Activated T-helper 1 cell treated with anti-CD3 and anti-CD28 coated beads, Interleukin-12 subunit alpha, Interleukin-12 subunit beta, Interleukin-2, Interleukin-4 antibody, amounts not matched to agents 30 ng/mL and 10 ng/mL and 1 ng/mL, durations not matched to agents 14 hours and 24 hours and 36 hours (primary cell): ENCODE data around the gene NISCH. TPM values are rescaled to one million over a fixed set of nuclear protein-coding genes. Genes with fewer than 3 reads are reported as not detected.

Source experiments
- DNase-seq: peaks from one replicate; pipeline ENCODE4 v3.0.0; 2021; ENCODE audit warnings: low spot score
- H3K27ac Mint-ChIP-seq: one replicate; pipeline ENCODE4 v1.8.0; 2021; ENCODE audit warnings: mild to moderate bottlenecking, mixed read lengths
- H3K27me3 Mint-ChIP-seq: one replicate; pipeline ENCODE4 v1.8.0; 2022; ENCODE audit warnings: mild to moderate bottlenecking, moderate library complexity, mixed read lengths; ENCODE audit not compliant: insufficient read depth
- H3K36me3 Mint-ChIP-seq: one replicate; pipeline ENCODE4 v1.8.0; 2021; ENCODE audit warnings: low read depth, mixed read lengths
- H3K4me1 Mint-ChIP-seq: one replicate; pipeline ENCODE4 v1.8.0; 2021; ENCODE audit warnings: low read depth, mixed read lengths
- H3K4me3 Mint-ChIP-seq: one replicate; pipeline ENCODE4 v1.8.0; 2021; ENCODE audit warnings: mild to moderate bottlenecking, moderate library complexity, mixed read lengths
- H3K9me3 Mint-ChIP-seq: one replicate; pipeline ENCODE4 v1.8.0; 2021; ENCODE audit warnings: mixed read lengths
- intact Hi-C: fragments of 100-400 bp; cut with micrococcal nuclease; formaldehyde crosslinking; loops from one replicate; pipeline ENCODE4 v1.15.1; 2024
- total RNA-seq: library from RNA; stranded (reverse); gene quantifications from 2 replicates; pipeline ENCODE4 v1.2.3, GENCODE V29; 2022

The NISCH gene
- total RNA-seq, 1 donor from 2014 or later, result 74.2 TPM

DNA sequence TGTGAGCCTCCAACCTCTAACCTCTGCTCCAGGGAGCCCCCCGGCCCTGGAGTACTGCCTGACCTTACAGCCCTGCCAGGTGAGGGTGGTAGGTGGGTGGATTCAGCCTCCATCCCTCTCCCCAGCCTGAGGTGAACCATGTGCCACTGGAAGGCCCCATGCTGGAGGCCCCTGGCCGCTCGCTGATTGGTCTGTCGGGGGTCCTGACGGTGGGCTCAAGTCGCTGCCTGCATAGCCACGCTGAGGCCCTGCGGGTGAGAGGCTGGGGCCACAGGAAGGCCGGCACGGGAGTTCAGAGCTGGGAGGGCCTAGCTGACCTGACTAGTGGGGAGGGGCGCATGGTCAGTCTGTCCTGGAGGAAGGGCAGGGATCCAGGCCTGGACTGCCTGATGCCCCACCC, 59.2 kb downstream of the NISCH start:
- no peaks in the 10 kb centered on the region for H3K9me3 Mint-ChIP-seq
- no peak overlapping the region for H3K27ac Mint-ChIP-seq
- H3K4me3 Mint-ChIP-seq, result no peak overlapping the region
- no peak for DNase-seq
- intact Hi-C loops, result no loop called here
- H3K36me3 Mint-ChIP-seq, result no peaks in the 10 kb centered on the region
- no peaks in the 10 kb centered on the region for H3K27me3 Mint-ChIP-seq
- H3K4me1 Mint-ChIP-seq, result no peaks in the 10 kb centered on the region

DNA sequence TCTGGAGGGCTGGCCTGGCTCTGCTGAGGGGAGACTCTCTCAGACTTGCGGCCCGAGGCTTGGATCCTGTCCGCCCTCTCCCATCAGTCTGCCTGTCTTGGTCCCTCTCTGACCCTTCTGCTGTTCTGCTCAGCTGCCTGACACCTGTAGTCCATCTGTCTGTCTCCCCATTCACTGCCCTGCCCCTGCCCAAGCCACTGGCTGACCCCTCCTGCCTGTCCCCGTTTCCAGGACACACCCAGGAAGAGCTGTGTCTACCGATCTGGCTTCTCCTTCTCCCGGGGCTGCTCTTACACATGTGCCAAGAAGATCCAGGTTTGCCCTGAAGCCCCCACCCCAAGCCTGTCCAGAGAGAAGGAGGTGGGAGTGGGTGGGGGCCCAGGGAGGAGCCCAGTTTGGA, 59.8 kb downstream of the NISCH start:
- Mint-ChIP-seq H3K4me3 (no peak overlapping the region), H3K9me3 (no peaks in the 10 kb centered on the region), H3K4me1 (no peaks in the 10 kb centered on the region), H3K27me3 (no peaks in the 10 kb centered on the region), H3K36me3 (no peaks in the 10 kb centered on the region), H3K27ac (no peak overlapping the region)
- DNase-seq, result no peak
- intact Hi-C loops, result no loop called here

DNA sequence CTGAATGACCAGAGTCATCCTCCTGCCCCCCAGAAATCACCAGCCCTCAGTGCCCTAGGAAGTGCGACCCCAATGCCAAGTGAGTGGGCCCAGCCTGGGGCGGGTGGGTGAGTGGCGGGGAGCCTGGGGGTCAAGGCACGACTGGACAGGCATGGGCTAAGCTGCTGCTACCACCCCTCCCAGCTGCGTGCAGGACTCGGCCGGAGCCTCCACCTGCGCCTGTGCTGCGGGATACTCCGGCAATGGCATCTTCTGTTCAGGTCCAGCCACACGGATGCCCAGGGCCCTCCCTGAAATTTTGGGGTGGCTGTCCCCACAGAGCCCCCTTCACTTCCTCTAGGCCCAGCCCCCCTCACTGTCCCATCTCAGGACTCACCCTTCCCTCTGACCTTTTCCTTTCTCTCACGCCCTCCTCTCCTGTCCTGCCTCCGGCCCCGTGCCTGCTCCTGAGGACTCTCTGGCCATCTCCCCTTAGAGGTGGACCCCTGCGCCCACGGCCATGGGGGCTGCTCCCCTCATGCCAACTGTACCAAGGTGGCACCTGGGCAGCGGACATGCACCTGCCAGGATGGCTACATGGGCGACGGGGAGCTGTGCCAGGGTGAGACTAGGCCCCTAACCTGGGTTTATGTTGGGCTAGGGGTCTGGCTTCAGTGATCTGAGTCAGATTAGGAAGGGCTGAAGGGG, 61.2 kb downstream of the NISCH start:
- no peak overlapping the region for H3K4me3 Mint-ChIP-seq
- H3K27me3 Mint-ChIP-seq, result no peaks in the 10 kb centered on the region
- no peaks in the 10 kb centered on the region for H3K36me3 Mint-ChIP-seq
- no peak overlapping the region for H3K27ac Mint-ChIP-seq
- no peaks in the 10 kb centered on the region for H3K9me3 Mint-ChIP-seq
- DNase-seq, result no peak
- intact Hi-C loops, result no loop called here
- no peaks in the 10 kb centered on the region for H3K4me1 Mint-ChIP-seq

DNA sequence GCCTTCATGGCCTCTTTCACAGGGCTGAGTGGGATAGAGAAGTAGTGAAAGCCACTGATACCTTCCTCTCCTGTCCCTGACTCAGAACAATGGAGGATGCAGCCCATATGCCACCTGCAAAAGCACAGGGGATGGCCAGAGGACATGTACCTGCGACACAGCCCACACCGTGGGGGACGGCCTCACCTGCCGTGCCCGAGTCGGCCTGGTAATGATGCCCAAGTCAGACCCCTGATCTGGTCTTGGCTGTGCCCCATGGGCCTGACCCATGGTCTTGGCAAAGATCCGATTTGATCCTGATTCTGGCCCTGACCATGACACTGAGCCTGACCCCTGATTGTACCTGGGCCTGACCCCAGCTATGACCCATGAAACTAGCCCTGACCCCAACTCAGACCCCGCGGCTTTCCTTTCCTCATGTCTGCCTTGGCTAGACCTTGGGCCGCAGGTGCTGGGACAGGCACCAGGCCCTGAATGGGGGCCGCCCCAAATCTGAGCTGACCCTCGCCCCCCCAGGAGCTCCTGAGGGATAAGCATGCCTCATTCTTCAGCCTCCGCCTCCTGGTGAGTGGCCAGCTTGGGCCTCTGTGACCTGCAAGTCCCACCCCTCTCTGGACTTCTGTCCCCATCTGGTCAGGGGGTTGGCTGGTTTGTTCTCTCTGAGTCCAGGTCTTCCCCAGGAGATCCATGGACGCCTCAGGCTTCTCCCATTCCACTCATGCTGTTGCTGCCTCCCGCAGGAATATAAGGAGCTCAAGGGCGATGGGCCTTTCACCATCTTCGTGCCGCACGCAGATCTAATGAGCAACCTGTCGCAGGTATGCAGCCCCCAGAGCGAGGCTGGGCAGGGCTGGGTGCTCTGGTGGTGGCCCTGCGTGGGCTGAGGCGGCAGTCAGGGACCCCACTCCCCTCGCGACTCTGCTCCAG, 62.7 kb downstream of the NISCH start:
- Mint-ChIP-seq H3K9me3 (no peaks in the 10 kb centered on the region), H3K27ac (no peak overlapping the region), H3K4me1 (no peaks in the 10 kb centered on the region), H3K27me3 (no peaks in the 10 kb centered on the region), H3K4me3 (no peak overlapping the region), H3K36me3 (no peaks in the 10 kb centered on the region)
- intact Hi-C loops, result no loop called here
- DNase-seq, result no peak

DNA sequence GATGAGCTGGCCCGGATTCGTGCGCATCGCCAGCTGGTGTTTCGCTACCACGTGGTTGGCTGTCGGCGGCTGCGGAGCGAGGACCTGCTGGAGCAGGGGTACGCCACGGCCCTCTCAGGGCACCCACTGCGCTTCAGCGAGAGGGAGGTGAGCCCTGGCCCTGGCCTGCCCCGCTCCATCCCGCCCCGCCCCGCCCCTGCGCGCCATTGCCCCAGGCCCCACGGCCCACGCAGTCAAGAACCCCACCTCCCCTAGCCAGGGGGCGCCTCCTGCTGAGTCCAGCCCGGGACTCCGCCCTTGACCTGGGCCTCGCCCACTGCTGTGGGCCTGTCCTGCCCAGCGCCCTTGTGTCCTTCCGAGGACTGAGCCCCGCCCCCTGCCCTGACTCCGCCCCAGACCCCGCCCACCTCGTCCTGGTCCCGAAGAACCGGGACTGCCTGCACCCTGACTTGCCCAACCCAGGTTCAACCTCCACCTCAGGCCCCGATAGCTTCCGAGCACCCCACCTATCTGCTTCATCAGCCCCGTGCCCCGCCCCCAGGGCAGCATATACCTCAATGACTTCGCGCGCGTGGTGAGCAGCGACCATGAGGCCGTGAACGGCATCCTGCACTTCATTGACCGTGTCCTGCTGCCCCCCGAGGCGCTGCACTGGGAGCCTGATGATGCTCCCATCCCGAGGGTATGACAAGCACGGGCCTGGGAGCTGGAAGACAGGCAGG, 63.5 kb downstream of the NISCH start:
- no peaks in the 10 kb centered on the region for H3K9me3 Mint-ChIP-seq
- DNase-seq, result no peak

DNA sequence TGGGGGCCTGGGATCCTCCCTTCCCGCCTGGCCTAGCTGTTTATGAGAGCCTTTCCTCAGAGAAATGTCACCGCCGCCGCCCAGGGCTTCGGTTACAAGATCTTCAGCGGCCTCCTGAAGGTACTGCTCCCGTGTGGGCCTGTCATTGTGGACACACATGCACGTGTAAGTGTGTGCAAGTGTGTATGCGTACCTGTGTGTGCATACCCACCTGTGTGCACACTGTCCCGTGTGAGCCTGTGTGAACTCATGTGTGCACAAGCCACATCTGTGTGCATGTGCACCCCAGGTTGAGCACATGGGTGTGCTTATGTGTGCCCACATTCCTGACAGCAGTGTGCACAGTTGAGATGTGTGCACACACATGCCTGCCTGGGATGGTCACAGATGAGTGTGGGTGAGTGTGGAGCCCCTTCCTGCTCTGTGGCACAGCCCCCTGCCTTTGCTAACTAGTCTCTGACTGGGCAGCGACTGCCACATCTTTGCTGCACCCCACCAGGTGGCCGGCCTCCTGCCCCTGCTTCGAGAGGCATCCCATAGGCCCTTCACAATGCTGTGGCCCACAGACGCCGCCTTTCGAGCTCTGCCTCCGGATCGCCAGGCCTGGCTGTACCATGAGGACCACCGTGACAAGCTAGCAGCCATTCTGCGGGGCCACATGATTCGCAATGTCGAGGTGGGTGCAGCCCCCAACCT, 64.2 kb downstream of the NISCH start:
- Mint-ChIP-seq H3K9me3 (no peaks in the 10 kb centered on the region), H3K27ac (no peak overlapping the region), H3K27me3 (no peaks in the 10 kb centered on the region), H3K4me1 (no peaks in the 10 kb centered on the region), H3K36me3 (no peaks in the 10 kb centered on the region), H3K4me3 (no peak overlapping the region)
- intact Hi-C loops, result no loop called here
- DNase-seq, result no peak

More for the DNA sequence above, 63.5 kb downstream of the NISCH start:
- no peak overlapping the region for H3K4me3 Mint-ChIP-seq
- no peaks in the 10 kb centered on the region for H3K4me1 Mint-ChIP-seq
- no peaks in the 10 kb centered on the region for H3K27me3 Mint-ChIP-seq
- intact Hi-C loops, result no loop called here
- H3K27ac Mint-ChIP-seq, result no peak overlapping the region
- H3K36me3 Mint-ChIP-seq, result no peaks in the 10 kb centered on the region

DNA sequence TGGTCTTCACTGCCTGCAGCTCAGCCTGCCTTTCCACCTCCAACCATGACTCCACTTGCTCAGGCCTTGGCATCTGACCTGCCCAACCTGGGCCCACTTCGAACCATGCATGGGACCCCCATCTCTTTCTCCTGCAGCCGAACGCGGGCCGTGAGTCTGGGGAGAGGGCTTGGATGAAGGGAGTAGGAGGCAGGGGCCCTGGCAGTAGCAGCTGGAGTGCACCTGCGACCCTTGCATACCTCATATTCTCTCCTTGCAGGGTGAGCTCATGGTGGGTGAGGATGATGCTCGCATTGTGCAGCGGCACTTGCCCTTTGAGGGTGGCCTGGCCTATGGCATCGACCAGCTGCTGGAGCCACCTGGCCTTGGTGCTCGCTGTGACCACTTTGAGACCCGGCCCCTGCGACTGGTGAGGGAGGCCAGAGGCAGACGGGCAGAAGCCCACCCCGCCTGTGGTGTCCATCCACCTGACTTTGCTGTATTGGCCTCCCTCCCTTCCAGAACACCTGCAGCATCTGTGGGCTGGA, 64.8 kb downstream of the NISCH start:
- no peaks in the 10 kb centered on the region for H3K36me3 Mint-ChIP-seq
- intact Hi-C loops, result no loop called here
- DNase-seq, result no peak
- no peaks in the 10 kb centered on the region for H3K9me3 Mint-ChIP-seq
- H3K27ac Mint-ChIP-seq, result no peak overlapping the region
- no peaks in the 10 kb centered on the region for H3K27me3 Mint-ChIP-seq
- no peaks in the 10 kb centered on the region for H3K4me1 Mint-ChIP-seq
- H3K4me3 Mint-ChIP-seq, result no peak overlapping the region

DNA sequence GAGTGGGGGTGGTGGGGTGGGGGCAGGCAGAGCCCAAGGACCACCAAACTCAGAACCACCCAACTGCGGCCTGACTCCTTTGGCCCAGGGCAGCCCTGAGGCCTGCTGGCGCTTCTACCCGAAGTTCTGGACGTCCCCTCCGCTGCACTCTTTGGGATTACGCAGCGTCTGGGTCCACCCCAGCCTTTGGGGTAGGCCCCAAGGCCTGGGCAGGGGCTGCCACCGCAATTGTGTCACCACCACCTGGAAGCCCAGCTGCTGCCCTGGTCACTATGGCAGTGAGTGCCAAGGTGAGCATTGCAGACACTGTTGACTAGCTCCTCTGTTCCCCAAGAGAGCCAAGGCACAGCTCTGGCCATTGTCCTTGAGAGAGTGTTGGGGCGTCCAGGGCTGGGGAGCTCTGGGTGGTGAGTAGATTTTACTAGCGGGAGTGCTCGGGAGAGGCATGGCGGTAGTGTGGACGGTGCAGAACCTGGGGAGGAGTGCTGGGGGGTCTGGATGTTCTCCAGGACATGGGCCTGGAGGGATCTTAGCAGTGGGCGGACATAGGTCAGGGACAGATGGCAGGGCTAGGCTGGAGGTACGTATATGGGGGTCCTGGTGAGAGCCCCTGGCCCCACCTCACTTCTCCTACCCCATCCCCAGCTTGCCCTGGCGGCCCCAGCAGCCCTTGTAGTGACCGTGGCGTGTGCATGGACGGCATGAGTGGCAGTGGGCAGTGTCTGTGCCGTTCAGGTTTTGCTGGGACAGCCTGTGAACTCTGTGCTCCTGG, 65.5 kb downstream of the NISCH start:
- no peaks in the 10 kb centered on the region for H3K9me3 Mint-ChIP-seq
- no peaks in the 10 kb centered on the region for H3K27me3 Mint-ChIP-seq
- H3K27ac Mint-ChIP-seq, result no peak overlapping the region
- H3K4me1 Mint-ChIP-seq, result no peaks in the 10 kb centered on the region
- no peaks in the 10 kb centered on the region for H3K36me3 Mint-ChIP-seq
- H3K4me3 Mint-ChIP-seq, result no peak overlapping the region
- intact Hi-C loops, result no loop called here
- no peak for DNase-seq

DNA sequence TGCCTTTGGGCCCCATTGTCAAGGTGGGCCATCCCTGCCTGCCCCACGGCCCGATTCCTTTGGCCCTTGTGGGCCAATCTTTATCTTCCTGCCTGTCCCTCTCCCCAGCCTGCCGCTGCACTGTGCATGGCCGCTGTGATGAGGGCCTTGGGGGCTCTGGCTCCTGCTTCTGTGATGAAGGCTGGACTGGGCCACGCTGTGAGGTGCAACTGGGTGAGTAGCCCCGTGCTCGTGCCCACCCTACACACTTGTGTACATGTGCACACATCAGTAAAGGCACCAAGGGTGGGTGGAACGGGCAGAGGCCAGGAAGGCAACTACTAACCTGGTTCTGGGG, 66.1 kb downstream of the NISCH start:
- intact Hi-C loops, result no loop called here
- Mint-ChIP-seq H3K36me3 (no peaks in the 10 kb centered on the region), H3K4me1 (no peaks in the 10 kb centered on the region), H3K27me3 (no peaks in the 10 kb centered on the region), H3K27ac (no peak overlapping the region), H3K4me3 (no peak overlapping the region), H3K9me3 (no peaks in the 10 kb centered on the region)
- DNase-seq, result no peak

DNA sequence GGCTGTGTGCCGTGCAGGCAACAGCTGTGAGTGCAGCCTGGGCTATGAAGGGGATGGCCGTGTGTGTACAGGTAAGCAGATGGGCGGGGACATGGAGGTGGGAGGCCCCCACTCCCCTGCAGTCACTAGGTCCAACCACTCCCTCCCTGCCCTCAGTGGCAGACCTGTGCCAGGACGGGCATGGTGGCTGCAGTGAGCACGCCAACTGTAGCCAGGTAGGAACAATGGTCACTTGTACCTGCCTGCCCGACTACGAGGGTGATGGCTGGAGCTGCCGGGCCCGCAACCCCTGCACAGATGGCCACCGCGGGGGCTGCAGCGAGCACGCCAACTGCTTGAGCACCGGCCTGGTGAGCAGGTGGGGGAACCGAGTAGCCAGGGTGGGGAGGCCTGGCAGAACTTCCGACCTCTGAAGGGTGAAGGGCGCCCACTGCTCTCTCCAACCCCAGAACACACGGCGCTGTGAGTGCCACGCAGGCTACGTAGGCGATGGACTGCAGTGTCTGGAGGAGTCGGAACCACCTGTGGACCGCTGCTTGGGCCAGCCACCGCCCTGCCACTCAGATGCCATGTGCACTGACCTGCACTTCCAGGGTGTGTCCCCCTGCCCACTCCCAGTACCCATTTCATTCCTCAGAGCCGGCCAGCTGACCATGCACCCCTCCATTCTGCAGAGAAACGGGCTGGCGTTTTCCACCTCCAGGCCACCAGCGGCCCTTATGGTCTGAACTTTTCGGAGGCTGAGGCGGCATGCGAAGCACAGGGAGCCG, 66.7 kb downstream of the NISCH start:
- no peak for DNase-seq
- Mint-ChIP-seq H3K27ac (no peak overlapping the region), H3K4me3 (no peak overlapping the region), H3K9me3 (no peaks in the 10 kb centered on the region), H3K36me3 (no peaks in the 10 kb centered on the region), H3K4me1 (no peaks in the 10 kb centered on the region), H3K27me3 (no peaks in the 10 kb centered on the region)
- intact Hi-C loops, result no loop called here

DNA sequence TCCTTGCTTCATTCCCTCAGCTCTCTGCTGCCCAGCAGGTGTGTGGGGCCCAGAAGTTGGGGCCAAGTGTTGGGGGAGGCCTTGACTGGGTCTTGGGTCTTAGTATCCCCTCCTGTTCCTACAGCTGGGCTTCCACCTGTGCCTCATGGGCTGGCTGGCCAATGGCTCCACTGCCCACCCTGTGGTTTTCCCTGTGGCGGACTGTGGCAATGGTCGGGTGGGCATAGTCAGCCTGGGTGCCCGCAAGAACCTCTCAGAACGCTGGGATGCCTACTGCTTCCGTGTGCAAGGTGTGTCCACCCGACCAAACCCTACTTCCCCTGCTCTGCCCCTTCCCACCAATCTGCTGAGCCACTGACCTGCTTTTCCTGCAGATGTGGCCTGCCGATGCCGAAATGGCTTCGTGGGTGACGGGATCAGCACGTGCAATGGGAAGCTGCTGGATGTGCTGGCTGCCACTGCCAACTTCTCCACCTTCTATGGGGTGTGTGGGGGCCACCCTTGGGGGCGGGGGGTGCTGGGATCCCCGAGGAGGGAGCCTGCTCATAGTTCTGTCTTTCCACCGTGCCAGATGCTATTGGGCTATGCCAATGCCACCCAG, 67.3 kb downstream of the NISCH start:
- Mint-ChIP-seq H3K27me3 (no peaks in the 10 kb centered on the region), H3K9me3 (no peaks in the 10 kb centered on the region), H3K27ac (no peak overlapping the region), H3K36me3 (peaks cover under 1% of the 10 kb centered on the region), H3K4me3 (no peak overlapping the region), H3K4me1 (no peaks in the 10 kb centered on the region)
- DNase-seq, result no peak
- intact Hi-C loops, result no loop called here
